HG03095 (cell line): ENCODE measurements around the gene EIF4G3.
"Not testable (repeated sequence)": the region's sequence is repeated elsewhere in the genome, so short reads cannot be mapped to it uniquely, and the experiment has no call there.

Experiments
- ATAC-seq: cut with Tn5 transposase; IDR thresholded peaks from one replicate; pipeline ENCODE4 v1.9.1; 2021; ENCODE audit warnings: moderate library complexity; ENCODE audit not compliant: unreplicated experiment

EIF4G3 gene

DNA sequence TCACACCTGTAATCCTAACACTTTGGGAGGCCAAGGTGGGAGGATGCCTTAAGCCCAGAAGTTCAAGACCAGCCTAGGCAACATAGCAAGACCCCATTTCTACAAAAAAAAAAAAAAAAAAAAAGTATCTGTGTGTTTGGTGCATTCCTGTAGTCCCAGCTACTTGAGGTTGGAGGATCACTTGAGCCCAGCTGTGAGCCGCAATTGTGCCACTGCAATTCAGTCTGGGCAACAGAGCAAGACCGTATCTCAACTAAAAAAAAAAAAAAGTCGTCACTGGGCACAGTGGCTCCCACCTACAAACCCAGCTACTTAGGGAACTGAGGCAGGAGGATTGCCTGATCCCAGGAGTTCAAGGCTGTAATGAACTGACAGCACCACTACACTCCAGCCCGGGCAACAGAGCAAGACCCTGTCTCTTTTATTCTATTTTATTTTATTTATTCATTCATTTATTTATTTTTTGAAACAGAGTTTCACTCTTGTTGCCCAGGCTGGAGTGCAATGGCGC lies 8.6 kb upstream of the EIF4G3 start:
- ATAC-seq: no peak

DNA sequence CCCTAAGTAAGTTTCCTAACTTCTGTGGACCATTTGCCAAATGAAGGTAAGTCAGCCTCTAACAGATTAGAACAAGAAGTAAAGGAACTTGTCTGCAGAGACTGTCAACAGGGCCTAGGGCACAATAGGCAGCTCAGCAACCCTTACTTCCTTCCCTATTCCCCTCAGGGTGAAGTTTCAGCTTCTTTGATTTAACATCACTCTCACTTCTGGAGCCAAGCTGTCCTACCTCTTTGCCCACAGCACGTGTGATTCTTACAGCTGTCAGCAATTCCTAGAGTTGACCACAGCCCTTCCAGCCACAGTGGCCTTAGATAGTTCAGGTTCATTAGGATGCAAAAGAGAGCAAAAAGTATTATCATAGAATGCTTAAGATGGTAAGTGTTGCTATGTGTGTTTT lies 7.6 kb upstream of the EIF4G3 start:
- no peak for ATAC-seq

DNA sequence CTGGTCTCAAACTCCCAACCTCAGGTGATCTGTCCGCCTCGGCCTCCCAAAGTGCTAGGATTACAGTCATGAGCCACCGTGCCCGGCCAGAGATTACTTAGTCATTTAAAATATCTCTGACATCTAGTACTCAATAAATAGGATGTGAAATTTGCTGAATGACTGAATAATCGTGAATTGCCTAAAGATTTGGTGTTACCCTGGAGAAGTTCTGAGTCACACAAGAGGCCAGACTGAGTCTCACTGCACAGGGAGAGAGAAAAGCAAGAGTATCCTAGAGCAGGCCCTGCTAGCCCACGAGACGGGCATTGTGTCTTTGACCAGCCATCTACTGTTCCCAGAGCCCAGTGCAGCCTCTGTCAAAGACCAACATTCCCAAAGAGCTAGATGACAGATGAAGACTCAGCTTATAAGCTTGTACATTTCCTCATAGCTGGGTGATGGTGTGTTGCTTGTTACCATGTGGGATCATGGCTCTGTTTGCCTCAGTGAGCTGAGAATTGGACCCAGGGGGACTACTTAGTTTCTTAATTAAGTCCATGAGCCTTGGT lies 5.6 kb upstream of the EIF4G3 start:
- no peak for ATAC-seq

DNA sequence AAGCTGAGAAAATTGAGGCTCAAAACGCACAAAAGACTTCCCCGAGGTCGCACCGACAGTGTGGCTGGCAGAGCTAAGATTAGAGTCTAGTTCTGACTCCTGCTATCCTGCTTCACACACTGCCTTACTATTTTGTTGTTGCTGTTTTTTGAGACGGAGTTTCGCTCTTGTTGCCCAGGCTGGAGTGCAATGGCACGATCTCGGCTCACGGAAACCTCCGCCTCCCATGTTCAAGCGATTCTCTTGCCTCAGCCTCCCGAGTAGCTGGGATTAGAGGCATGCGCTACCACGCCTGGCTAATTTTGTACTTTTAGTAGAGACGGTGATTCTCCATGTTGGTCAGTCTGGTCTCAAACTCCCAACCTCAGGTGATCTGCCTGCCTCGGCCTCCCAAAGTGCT lies 1.6 kb upstream of the EIF4G3 start:
- ATAC-seq: not testable (repeated sequence)

DNA sequence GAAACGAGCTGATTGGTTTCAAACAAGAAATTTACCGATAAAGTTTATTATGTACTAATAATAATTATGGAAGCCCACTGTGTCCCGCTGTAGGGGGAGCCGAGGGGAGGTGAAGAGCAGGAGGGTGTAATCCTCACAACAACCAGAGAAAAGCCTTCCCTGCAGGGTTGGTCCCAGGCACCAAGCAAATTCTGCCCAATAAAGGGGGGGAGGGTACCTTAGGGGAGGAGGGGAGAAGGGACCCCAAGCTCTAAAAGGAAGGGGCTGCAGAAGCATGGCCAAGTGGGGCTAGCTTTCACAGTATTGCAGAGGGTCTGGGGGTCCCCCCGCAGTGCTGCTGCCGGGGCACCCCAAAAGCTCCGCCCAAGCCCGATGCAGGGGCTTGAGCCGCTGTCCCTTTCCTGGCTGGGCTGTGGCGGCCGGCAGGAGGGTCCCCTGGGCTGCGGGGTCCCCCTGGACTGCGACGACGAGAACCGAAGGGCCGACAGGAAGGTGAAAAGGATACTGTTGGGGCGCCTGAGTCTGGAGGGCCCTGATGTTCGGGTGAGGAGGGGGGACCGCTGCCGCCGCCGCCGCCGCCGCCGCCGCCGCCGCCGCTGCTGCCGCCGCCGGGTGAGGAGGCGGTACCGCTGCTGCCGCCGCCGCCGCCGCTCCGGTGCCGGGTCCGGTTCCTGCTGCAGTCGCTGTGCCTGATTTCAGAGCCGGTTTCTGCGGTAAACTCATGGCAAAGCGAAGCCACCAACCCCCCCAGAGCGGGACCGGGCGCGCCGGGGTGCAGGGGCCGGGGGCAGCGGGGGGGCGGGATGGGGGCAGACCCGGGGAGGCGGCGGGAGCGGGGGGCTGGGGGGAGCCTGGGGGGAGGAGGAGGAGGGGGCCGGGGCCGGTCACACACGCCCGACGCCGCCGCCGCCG lies 771 bp downstream of the EIF4G3 start:
- no peak for ATAC-seq

DNA sequence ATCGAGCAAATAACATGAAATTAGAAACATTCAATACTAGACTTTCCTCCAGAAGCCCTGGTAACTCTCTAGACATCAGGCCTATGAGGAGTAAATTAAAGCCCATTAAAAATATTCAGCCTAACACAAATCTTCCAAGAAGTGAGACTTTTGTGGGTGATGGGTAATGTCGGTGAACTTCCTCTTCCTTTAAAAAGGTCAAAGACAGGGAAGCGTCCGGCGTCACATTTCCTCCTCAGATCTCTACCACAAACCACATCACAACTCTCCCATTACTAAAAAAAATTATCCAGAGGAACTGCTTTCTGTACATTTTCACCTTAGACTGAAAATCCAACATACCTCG lies 1.4 kb downstream of the EIF4G3 start:
- ATAC-seq: no peak

DNA sequence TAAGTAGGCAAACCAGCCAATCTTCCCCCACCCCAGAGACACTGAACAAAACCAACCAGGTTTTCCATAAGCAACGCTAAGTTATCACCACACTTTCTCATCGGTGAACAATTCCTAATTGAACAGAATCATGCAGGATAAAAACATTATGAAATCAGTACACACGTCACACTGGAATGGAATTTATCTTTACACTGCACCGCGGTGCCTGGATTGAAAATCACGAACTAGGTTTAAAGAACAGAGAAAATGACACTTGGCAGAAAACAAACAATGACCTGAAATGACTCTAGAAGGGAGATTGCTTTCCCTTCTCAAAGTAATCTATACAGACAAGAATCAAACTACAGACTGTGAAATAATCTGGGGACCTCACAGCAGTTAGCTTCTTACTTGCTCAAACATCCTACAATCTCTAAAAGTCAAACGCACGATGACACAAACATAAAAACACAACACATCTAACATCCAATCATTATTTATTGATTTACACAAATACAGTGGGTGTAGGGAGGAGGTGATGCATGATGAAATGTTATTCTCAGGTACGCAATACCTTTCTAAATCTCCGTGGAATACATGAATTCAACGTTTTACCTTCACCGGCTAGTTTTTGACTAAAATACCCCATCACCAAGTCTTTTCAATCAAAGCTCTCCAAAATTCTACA lies 1.9 kb downstream of the EIF4G3 start:
- ATAC-seq: no peak

DNA sequence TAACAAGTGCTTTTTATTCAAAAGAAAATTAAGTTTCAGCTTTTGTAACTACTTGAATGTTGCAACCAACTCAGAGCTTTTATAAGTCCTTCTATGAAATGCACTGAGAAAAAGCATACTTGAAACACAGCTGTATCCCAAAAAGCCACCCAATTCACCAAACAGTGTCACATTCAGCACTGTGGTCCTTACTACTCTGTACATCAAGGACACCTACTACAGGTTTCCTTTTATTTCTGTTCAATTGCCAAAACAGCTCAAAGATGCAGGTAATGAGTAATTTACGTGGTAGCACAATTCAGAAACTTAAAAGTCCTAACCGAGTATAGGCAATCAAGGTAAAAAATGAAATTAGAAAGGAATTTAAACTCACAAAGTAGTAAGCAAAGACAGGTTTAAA lies 2.5 kb downstream of the EIF4G3 start:
- no peak for ATAC-seq

DNA sequence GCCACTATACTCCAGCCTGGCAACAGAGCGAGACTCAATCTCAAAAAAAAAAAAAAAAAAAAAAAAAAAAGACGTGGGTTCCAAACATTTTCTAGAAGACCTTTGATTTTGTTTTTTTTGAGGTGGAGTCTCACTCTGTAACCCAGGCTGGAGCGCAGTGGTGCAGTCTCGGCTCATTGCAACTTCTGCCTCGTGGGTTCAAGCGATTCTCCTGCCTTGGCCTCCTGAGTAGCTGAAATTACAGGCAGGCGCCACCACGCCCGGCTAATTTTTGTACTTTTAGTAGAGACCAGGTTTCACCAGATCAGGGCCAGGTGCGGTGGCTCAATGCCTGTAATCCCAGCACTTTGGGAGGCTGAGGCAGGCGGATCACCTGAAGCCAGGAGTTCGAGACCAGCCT lies 3.6 kb downstream of the EIF4G3 start:
- not testable (repeated sequence) for ATAC-seq

DNA sequence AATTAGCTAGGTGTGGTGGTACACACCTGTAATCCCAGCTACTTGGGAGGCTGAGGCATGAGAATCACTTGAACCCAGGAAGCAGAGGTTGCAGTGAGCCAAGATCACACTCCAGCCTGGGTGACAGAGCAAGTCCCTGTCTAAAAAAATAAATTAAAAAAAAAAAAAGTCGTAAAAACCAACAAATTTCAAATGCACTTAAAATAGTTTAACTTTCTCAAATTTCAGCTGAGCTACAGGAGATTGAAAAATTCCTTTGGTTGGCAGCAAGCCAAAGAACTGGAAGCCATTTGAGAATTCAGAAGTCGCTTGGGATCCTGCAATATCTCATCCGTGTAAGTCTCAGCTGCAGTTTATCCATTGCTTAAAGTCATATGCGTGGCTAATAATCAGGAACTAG lies 5.9 kb downstream of the EIF4G3 start:
- not testable (repeated sequence) for ATAC-seq

DNA sequence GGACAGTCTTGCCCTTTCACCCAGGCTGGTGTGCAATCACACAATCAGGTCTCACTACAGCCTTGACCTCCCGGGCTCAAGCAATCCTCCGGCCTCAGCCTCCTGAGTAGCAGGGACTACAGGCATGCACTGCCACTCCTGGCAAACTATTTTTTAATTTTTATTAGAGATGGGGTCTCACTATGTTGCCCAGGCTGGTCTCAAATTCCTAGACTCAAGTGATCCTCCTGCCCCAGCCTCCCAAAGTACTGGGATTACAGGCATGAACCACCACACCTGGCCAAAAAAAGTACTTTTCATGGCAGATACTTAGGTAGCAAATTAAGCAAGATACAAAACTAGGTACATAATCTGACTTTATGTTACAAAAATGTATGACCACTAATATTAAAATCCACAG lies 8.3 kb downstream of the EIF4G3 start:
- ATAC-seq: no peak

DNA sequence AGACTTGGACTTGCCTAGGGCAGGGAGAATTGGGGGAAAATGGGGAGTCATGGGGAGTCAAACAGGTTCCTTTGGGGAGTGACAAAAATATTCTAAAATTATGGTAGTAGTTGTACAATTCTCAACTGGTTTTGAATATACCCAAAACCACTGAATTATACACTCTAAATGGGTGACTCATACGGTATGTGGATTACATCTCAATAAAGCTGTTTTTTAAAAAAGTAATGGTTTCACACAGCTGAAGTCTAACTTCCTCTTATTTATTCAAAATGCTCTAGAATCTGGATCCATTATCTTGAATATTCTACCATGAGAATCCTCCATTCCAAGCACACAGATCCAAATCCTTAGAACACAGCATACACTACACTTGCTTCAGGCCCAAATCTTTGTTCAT lies 11.1 kb downstream of the EIF4G3 start:
- no peak for ATAC-seq

DNA sequence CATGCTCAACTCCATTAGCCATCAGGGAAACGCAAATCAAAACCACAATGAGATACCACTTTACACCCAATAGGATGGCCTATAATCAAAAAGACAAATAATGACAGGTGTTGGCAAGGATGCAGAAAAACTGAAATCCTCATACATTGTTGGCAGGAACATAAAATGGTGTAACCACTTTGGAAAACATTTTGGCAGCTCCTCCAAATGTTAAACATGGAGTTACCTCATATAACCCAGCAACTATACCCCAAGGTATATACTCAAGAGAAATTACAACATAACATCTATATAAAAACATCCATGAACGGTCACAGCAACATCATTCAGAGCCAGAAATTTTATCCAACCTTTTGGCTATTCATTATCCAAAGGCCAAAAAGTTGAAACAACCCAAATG lies 11.6 kb downstream of the EIF4G3 start:
- ATAC-seq: no peak

DNA sequence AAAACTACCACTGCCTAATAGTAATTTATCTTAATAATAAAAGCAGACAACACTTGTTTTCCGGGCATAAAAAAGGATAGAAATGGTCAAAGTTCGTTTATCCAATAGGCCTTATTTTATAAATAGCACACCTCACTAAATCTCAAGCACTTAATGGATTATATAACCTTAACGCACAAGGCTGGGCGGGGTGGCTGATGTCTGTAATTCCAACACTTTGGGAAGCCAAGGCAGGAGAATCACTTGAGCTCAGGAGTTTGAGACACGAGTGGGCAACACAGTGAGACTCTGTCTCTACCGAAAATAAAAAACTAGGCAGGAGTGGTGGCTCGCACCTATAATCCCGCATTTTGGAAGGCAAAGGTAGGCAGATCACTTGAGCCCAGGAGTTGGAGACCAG lies 12.4 kb downstream of the EIF4G3 start:
- ATAC-seq: no peak

DNA sequence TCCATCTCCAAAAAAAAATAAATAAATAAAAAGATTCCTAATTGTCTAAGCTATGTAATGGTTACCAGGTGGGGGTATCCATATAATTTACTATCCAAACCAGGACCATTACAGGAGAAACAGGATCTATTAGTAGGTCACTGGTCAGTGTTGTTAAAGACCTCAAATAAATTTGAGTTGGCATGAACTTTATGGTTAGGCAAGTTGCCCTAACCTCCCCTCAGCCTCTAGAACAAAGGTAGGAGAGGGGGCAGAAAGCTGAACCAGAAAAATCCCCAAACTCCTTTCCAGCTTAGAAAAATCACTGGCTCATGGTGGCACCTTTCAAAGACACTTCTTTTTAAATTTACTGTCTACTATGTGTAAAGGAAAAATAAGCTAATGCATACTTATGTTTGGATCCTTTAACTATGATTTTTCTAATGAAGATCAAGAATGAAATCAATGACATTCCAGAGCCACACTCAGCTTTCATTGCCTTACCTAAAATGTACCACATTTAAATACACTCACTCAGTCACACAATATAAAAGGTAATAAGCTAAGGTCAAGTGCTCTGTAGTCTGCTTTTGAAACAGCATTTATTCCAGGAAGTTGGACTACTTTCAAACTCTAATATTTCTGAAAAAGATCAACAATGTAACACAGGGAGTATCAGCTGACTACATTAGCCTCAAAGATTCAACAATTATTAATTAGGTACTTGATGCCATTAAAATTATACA lies 13.8 kb downstream of the EIF4G3 start:
- no peak for ATAC-seq

DNA sequence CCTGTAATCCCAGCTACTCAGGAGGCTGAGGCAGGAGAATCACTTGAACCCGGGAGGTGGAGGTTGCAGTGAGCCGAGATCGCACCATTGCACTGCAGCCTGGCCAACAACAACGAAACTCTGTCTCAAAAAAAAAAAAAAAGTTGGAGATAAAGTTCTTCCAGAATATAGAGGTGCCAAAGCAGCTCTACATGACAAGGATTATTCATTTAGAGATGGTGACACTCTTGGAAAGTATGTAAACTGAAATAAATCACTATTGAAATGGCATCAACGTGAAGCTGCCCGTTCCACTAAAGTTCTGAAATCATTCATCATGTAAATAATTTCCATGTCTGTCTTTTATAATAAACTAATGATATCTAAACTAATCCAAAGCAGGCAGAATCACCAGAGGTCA lies 14.9 kb downstream of the EIF4G3 start:
- no peak for ATAC-seq

DNA sequence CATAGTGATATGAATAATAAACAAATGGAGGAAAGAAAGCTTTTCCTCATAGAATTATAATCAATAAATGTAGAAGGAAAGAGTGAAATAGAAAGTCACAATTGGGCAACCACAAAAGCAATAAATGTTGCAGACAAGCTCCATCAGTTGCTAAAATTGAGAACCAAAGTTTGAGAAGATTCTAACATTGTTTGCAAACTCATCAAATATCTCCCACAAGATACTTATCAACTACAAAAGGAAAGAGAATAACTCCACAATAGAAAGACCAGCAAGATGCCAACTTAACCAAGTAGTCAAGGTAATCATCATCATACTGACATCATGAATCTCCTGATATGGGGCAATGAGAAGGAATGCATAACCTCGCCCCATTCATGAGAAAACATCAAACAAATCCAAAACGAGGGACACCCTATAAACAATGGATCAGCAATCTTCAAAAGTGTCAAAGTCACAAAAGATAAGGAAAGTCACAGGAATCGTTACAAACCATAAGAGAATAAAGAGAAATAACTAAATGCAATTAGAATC lies 16.4 kb downstream of the EIF4G3 start:
- no peak for ATAC-seq

DNA sequence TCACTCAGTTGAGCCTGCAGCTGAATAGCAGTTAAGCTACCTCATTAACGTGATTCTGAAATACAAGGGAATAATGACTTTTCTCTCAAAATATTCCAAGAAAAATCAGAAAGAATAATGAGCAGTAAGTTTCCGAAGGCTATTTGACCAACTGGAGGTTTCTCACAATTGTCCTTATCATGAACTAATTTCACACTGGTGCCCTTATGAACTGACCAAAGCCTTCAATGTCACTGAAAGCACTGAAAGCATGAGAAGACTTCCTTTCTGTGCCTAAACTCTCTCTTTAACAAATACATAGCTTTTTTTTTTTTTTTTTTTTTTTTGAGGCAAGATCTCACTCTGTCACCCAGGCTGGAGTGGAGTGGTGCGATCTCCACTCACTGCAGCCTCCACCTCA lies 18.8 kb downstream of the EIF4G3 start:
- no peak for ATAC-seq

DNA sequence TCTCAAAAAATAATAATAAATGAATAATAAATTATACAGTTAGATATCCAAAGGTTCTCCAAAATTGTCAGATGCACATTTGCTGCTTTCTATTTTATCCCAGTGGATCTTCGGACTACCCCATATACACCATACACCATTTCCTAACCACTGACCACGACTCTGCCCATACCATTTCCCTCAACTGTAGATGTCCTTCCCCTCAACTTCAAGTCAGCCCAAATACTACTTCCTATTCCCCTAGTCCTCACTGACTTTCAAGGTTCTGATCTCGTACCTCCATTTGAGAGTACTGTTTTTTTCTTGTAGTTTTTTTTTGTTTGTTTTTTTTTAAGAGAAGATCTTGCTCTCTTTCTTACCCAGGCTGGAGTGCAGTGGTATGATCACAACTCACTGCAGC lies 19.6 kb downstream of the EIF4G3 start:
- ATAC-seq: no peak

DNA sequence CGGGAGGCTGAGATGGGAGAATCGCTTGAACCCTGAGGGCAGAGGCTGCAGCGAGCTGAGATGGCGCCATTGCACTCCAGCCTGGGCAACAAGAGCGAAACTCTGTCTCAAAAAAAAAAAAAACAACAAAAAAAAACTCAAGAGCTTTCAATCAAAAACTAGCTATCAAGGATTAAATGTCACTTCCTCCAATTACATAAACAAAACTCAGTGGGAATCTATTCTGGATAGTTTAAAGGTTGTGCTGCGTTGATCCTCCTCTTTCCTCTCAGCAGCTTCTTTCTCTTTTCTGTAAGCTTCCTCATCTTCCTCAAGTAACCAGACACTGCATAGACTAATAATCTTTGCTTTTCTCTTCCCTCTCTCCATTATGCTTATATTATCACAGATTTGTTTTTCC lies 20.7 kb downstream of the EIF4G3 start:
- ATAC-seq: no peak

DNA sequence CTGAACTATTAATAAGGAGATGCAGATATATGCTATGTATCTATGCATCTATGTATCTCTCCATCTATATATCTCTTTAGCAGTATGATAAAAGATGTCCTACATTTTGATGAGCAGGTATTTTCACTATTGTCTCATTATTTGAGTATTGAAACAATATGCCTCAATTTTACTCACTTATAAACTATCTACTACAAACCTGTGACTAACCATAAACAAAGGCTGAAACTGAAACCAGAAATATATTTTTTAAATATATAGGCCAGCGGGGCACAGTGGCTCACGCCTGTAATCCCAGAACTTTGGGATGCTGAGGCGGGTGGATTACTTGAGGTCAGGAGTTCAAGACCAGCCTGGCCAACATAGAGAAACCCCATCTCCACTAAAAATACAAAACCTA lies 22.0 kb downstream of the EIF4G3 start:
- no peak for ATAC-seq
